Testis (tissue), 2 donors: Measurements from ENCODE around the gene GYG2.

Experiments used
- CTCF ChIP-seq, 3 experiments: fragments of 450-650 bp in 2 of 3; fragments of 200-600 bp in 1 of 3; sonication (generic) in 1 of 3; IDR thresholded peaks; one replicate each; pipeline ENCODE4 v1.5.1; 2016 to 2019; ENCODE audit warnings: antibody characterized with exemption in 3 of 3, mild to moderate bottlenecking in 2 of 3, moderate library complexity in 1 of 3
- POLR2A ChIP-seq: fragments of 450-650 bp; IDR thresholded peaks from one replicate; pipeline ENCODE4 v1.6.1; 2017; ENCODE audit warnings: antibody characterized with exemption, mild to moderate bottlenecking, moderate library complexity

- TF ChIP-seq CTCF (IDR thresholded peaks at IDR 0.05), result no peak
- no peak for TF ChIP-seq POLR2A
These were observed 39.8 kb upstream of the GYG2 start for GRCh38 chrX:2788980-2789379.
